Adrenal gland (tissue), 5 donors: ENCODE measurements around the gene METTL4.

Source experiments
- POLR2A ChIP-seq, 2 donors: fragments of 450-650 bp; IDR thresholded peaks; one replicate each; pipeline ENCODE4 v1.6.1; 2017; ENCODE audit warnings: antibody characterized with exemption in 2 of 2, mild to moderate bottlenecking in 2 of 2, moderate library complexity in 1 of 2
- TF ChIP-seq, protein P1 (sequence below), 6 experiments: fragments of 450-650 bp in 4 of 6; fragments of 200-600 bp in 2 of 6; sonication (generic) in 1 of 6; IDR thresholded peaks; 1 replicate in 5 of 6; 2 replicates in 1 of 6; pipeline versions ENCODE4 v1.5.1 to v1.8.0; 2016 to 2021; ENCODE audit warnings: antibody characterized with exemption in 6 of 6, mild to moderate bottlenecking in 2 of 6, moderate library complexity in 1 of 6
- donor health status: DM: no; HTN: no; CAD: no.

DNA sequence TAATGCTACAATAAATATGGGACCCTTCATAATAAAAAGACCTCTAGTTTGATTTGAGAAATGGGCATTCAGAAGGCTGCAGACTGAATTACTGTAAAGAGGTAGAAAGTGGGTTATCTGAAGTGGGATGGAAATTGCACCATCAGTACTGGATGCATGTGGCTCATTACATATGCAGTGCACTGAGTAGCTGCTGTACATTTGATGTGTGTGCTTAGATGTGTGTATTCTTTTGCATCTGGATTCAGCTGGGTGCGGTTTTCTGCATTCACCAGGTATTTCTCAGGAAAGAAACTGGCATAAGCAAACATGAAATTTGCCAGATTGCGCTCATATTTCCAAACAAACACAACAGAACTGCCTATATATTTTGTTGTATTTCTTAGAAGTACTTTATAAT lies 38.3 kb upstream of the METTL4 start:
- TF ChIP-seq, protein P1, sequence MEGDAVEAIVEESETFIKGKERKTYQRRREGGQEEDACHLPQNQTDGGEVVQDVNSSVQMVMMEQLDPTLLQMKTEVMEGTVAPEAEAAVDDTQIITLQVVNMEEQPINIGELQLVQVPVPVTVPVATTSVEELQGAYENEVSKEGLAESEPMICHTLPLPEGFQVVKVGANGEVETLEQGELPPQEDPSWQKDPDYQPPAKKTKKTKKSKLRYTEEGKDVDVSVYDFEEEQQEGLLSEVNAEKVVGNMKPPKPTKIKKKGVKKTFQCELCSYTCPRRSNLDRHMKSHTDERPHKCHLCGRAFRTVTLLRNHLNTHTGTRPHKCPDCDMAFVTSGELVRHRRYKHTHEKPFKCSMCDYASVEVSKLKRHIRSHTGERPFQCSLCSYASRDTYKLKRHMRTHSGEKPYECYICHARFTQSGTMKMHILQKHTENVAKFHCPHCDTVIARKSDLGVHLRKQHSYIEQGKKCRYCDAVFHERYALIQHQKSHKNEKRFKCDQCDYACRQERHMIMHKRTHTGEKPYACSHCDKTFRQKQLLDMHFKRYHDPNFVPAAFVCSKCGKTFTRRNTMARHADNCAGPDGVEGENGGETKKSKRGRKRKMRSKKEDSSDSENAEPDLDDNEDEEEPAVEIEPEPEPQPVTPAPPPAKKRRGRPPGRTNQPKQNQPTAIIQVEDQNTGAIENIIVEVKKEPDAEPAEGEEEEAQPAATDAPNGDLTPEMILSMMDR (IDR thresholded peaks at IDR 0.05), result no peak
- TF ChIP-seq POLR2A (IDR thresholded peaks at IDR 0.05), result no peak
